Spleen (tissue), 7 donors: ENCODE measurements around the gene DPM2.

Experiments
- POLR2AphosphoS5 ChIP-seq, 3 donors: sonication (generic); formaldehyde crosslinking; IDR thresholded peaks; one replicate each; pipeline ENCODE4 v1.5.1; 2017; ENCODE audit warnings: antibody characterized with exemption in 3 of 3
- TF ChIP-seq, protein P1 (sequence below), 11 experiments: fragments of 200-600 bp in 7 of 11; fragments of 450-650 bp in 4 of 11; sonication (generic) in 4 of 11; IDR thresholded peaks in 8 of 11; conservative IDR thresholded peaks in 3 of 11; 1 replicate in 7 of 11; 2 replicates in 4 of 11; pipeline versions ENCODE4 v1.4.0 to v1.8.0; 2016 to 2021; ENCODE audit warnings: antibody characterized with exemption in 11 of 11, inconsistent platforms in 4 of 11, mild to moderate bottlenecking in 1 of 11
- donor health status: DM: no; HTN: no; CAD: no; lungs with moderate emphysema.
- donor health status: DM: no; HTN: no; CAD: no.
- donor health status: DM: no; HTN: no; CAD: no.

DNA sequence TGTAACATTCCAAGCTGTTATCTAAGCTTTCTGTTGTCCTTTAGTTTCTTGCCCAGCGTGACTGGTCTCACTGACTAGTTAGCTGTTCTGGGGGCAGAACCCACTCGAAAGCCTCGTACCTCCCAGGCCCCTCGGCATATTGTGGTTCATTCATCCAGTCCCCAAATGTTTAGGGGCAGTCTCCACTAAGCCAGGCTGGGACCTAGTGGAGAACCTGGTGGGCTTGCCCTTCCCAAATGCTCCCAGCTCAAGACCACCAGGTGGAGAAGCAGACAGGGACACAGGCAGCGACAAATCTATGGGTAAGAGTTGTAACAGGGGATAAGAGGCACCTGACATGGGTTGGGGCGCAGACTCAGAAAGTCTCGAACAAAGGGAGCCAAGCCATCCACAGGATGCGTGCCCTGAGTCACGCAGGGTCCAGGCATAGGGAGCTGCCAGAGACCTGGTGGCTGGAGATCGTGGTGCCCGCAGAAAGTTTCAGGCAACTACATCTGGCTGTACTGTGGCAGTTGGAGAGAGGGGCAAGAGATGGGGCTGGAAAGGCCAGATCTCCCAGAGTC lies 44.0 kb upstream of the DPM2 start:
- TF ChIP-seq POLR2AphosphoS5 (IDR thresholded peaks at IDR 0.05), result no peak
- TF ChIP-seq, protein P1, sequence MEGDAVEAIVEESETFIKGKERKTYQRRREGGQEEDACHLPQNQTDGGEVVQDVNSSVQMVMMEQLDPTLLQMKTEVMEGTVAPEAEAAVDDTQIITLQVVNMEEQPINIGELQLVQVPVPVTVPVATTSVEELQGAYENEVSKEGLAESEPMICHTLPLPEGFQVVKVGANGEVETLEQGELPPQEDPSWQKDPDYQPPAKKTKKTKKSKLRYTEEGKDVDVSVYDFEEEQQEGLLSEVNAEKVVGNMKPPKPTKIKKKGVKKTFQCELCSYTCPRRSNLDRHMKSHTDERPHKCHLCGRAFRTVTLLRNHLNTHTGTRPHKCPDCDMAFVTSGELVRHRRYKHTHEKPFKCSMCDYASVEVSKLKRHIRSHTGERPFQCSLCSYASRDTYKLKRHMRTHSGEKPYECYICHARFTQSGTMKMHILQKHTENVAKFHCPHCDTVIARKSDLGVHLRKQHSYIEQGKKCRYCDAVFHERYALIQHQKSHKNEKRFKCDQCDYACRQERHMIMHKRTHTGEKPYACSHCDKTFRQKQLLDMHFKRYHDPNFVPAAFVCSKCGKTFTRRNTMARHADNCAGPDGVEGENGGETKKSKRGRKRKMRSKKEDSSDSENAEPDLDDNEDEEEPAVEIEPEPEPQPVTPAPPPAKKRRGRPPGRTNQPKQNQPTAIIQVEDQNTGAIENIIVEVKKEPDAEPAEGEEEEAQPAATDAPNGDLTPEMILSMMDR (IDR thresholded peaks at IDR 0.05 in 8 of 11, conservative IDR thresholded peaks at IDR 0.05 in 3 of 11), result no peak
